Measurements from ENCODE around the gene MAML2. TPM values are rescaled to one million over a fixed set of nuclear protein-coding genes. Genes with fewer than 3 reads are reported as not detected.

The MAML2 gene
- total RNA-seq, 1 donor from 2014 or later = 5.2 TPM

- Histone ChIP-seq H3K4me1 (ENCODE audit: control insufficient read depth in 3 of 3, insufficient read depth in 3 of 3, low read length in 3 of 3) (no peaks in the 10 kb centered on the region), H3K27ac (ENCODE audit: low read depth, low read length) (no peak overlapping the region), H3K27me3 (ENCODE audit: control insufficient read depth in 3 of 3, insufficient read depth in 3 of 3, low read length in 3 of 3) (no peaks in the 10 kb centered on the region), H3K36me3 (ENCODE audit: control insufficient read depth in 3 of 3, insufficient read depth in 3 of 3, low read length in 3 of 3) (no peaks in the 10 kb centered on the region), H3K9ac (ENCODE audit: low read depth in 1 of 3, low read length in 3 of 3) (no peak overlapping the region), H3K9me3 (ENCODE audit: control insufficient read depth in 3 of 3, low read length in 3 of 3) (no peaks in the 10 kb centered on the region), H3K4me3 (ENCODE audit: low read length in 3 of 3) (no peak overlapping the region)
These were observed 349.3 kb downstream of the MAML2 start for GRCh38 chr11:95993438-95994298.

- H3K36me3 ChIP-seq (ENCODE audit: control insufficient read depth in 3 of 3, insufficient read depth in 3 of 3, low read length in 3 of 3) = no peaks in the 10 kb centered on the region
- no peak overlapping the region for H3K9ac ChIP-seq (ENCODE audit: low read depth in 1 of 3, low read length in 3 of 3)
- H3K4me1 ChIP-seq (ENCODE audit: control insufficient read depth in 3 of 3, insufficient read depth in 3 of 3, low read length in 3 of 3) = no peaks in the 10 kb centered on the region
- H3K4me3 ChIP-seq (ENCODE audit: low read length in 3 of 3) = no peak overlapping the region
- H3K27me3 ChIP-seq (ENCODE audit: control insufficient read depth in 3 of 3, insufficient read depth in 3 of 3, low read length in 3 of 3) = no peaks in the 10 kb centered on the region
- no peak overlapping the region for H3K27ac ChIP-seq (ENCODE audit: low read depth, low read length)
- H3K9me3 ChIP-seq (ENCODE audit: control insufficient read depth in 3 of 3, low read length in 3 of 3) = no peaks in the 10 kb centered on the region
These were observed 351.4 kb downstream of the MAML2 start for GRCh38 chr11:95991545-95991944.

GRCh38 chr11:95991101-95991500 is 351.9 kb downstream of the MAML2 start:
- no peak overlapping the region for H3K9ac ChIP-seq (ENCODE audit: low read depth in 1 of 3, low read length in 3 of 3)
- H3K4me3 ChIP-seq (ENCODE audit: low read length in 3 of 3) = no peak overlapping the region
- no peaks in the 10 kb centered on the region for H3K4me1 ChIP-seq (ENCODE audit: control insufficient read depth in 3 of 3, insufficient read depth in 3 of 3, low read length in 3 of 3)
- H3K27ac ChIP-seq (ENCODE audit: low read depth, low read length) = no peak overlapping the region
- H3K36me3 ChIP-seq (ENCODE audit: control insufficient read depth in 3 of 3, insufficient read depth in 3 of 3, low read length in 3 of 3) = no peaks in the 10 kb centered on the region
- H3K9me3 ChIP-seq (ENCODE audit: control insufficient read depth in 3 of 3, low read length in 3 of 3) = no peaks in the 10 kb centered on the region
- no peaks in the 10 kb centered on the region for H3K27me3 ChIP-seq (ENCODE audit: control insufficient read depth in 3 of 3, insufficient read depth in 3 of 3, low read length in 3 of 3)

DNA sequence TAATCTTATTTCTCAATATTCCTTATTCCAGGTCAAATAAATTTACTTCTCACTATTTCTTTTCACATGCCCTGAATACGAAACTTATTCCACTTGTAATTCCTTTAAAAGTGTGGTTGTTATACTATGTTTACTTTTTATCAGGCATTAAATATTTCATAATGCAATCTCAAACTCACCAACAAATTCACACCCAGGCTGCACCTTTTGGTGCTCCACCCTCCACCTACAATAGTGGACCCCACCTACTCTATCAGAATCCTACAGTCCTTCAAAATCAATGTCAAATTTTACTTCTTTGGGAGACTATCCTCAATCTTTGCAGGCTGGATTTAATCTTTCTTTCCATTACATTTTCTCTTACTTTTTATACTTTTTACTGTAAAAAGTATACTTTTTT is 353.2 kb downstream of the MAML2 start:
- H3K4me3 ChIP-seq (ENCODE audit: low read length in 3 of 3) = no peak overlapping the region
- no peaks in the 10 kb centered on the region for H3K4me1 ChIP-seq (ENCODE audit: control insufficient read depth in 3 of 3, insufficient read depth in 3 of 3, low read length in 3 of 3)
- H3K27me3 ChIP-seq (ENCODE audit: control insufficient read depth in 3 of 3, insufficient read depth in 3 of 3, low read length in 3 of 3) = no peaks in the 10 kb centered on the region
- H3K36me3 ChIP-seq (ENCODE audit: control insufficient read depth in 3 of 3, insufficient read depth in 3 of 3, low read length in 3 of 3) = peaks cover 0 to 3% (median 0%) of the 10 kb centered on the region in 3 donors
- no peak overlapping the region for H3K27ac ChIP-seq (ENCODE audit: low read depth, low read length)
- no peak overlapping the region for H3K9ac ChIP-seq (ENCODE audit: low read depth in 1 of 3, low read length in 3 of 3)
- H3K9me3 ChIP-seq (ENCODE audit: control insufficient read depth in 3 of 3, low read length in 3 of 3) = no peaks in the 10 kb centered on the region

GRCh38 chr11:95989076-95989605 is 353.9 kb downstream of the MAML2 start:
- Histone ChIP-seq H3K36me3 (ENCODE audit: control insufficient read depth in 3 of 3, insufficient read depth in 3 of 3, low read length in 3 of 3) (peaks cover 0 to 3% (median 0%) of the 10 kb centered on the region in 3 donors), H3K9me3 (ENCODE audit: control insufficient read depth in 3 of 3, low read length in 3 of 3) (no peaks in the 10 kb centered on the region), H3K27me3 (ENCODE audit: control insufficient read depth in 3 of 3, insufficient read depth in 3 of 3, low read length in 3 of 3) (no peaks in the 10 kb centered on the region), H3K9ac (ENCODE audit: low read depth in 1 of 3, low read length in 3 of 3) (no peak overlapping the region), H3K4me3 (ENCODE audit: low read length in 3 of 3) (no peak overlapping the region), H3K4me1 (ENCODE audit: control insufficient read depth in 3 of 3, insufficient read depth in 3 of 3, low read length in 3 of 3) (no peaks in the 10 kb centered on the region), H3K27ac (ENCODE audit: low read depth, low read length) (no peak overlapping the region)

DNA sequence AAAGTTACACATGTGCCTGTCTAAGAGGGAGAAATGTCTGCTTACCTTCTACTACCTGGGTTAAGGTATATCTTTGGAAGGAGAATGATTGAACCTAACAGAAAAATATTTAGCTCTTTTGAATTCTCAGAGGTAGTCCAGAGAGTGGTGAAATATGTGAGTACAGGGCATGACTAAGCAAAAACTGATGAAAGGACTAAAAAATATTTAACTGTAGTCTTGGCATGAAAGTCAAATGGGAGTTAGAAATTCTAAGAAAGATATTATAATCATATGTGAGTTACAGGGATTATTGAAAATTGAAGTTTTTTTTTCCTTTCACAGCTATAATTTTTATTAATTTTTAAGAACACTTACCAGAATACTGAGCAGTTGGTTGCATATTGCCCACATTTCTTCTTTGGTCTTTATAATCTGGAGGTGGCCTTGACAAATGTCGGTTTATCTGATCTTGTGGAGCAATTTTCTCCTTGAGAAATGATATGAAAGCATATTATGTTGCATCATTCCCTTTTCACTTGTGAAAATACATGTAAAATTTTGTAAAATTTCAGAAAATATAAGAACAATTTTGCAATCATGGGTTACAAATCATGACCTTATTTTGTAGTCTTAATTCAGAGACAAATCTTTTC is 357.7 kb downstream of the MAML2 start:
- H3K4me3 ChIP-seq (ENCODE audit: low read length in 3 of 3) = no peak overlapping the region
- H3K4me1 ChIP-seq (ENCODE audit: control insufficient read depth in 3 of 3, insufficient read depth in 3 of 3, low read length in 3 of 3) = no peaks in the 10 kb centered on the region
- H3K36me3 ChIP-seq (ENCODE audit: control insufficient read depth in 3 of 3, insufficient read depth in 3 of 3, low read length in 3 of 3) = peaks cover 0 to 5% (median 0%) of the 10 kb centered on the region in 3 donors
- no peaks in the 10 kb centered on the region for H3K27me3 ChIP-seq (ENCODE audit: control insufficient read depth in 3 of 3, insufficient read depth in 3 of 3, low read length in 3 of 3)
- H3K27ac ChIP-seq (ENCODE audit: low read depth, low read length) = no peak overlapping the region
- no peaks in the 10 kb centered on the region for H3K9me3 ChIP-seq (ENCODE audit: control insufficient read depth in 3 of 3, low read length in 3 of 3)
- H3K9ac ChIP-seq (ENCODE audit: low read depth in 1 of 3, low read length in 3 of 3) = no peak overlapping the region

DNA sequence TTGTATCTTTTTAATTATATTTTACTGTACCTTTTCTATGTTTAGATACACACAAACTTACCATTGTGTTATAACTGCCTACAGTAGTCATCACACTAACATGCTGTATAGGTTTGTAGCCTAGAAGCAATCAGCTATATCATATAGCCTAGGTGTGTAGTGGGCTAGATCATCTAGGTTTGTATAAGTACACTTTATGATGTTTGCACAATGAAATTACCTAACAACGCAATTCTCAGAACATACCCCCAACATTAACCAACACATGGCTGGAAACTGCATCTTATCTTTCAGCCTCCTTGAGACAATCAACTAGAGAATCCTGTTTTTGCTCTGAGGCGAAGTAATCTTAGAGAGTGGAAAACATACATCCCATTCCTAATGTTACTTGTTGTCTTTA is 358.9 kb downstream of the MAML2 start:
- Histone ChIP-seq H3K9me3 (ENCODE audit: control insufficient read depth in 3 of 3, low read length in 3 of 3) (no peaks in the 10 kb centered on the region), H3K4me1 (ENCODE audit: control insufficient read depth in 3 of 3, insufficient read depth in 3 of 3, low read length in 3 of 3) (no peaks in the 10 kb centered on the region), H3K27me3 (ENCODE audit: control insufficient read depth in 3 of 3, insufficient read depth in 3 of 3, low read length in 3 of 3) (no peaks in the 10 kb centered on the region), H3K9ac (ENCODE audit: low read depth in 1 of 3, low read length in 3 of 3) (no peak overlapping the region), H3K4me3 (ENCODE audit: low read length in 3 of 3) (no peak overlapping the region), H3K36me3 (ENCODE audit: control insufficient read depth in 3 of 3, insufficient read depth in 3 of 3, low read length in 3 of 3) (peaks cover 0 to 13% (median 5%) of the 10 kb centered on the region in 3 donors), H3K27ac (ENCODE audit: low read depth, low read length) (no peak overlapping the region)

DNA sequence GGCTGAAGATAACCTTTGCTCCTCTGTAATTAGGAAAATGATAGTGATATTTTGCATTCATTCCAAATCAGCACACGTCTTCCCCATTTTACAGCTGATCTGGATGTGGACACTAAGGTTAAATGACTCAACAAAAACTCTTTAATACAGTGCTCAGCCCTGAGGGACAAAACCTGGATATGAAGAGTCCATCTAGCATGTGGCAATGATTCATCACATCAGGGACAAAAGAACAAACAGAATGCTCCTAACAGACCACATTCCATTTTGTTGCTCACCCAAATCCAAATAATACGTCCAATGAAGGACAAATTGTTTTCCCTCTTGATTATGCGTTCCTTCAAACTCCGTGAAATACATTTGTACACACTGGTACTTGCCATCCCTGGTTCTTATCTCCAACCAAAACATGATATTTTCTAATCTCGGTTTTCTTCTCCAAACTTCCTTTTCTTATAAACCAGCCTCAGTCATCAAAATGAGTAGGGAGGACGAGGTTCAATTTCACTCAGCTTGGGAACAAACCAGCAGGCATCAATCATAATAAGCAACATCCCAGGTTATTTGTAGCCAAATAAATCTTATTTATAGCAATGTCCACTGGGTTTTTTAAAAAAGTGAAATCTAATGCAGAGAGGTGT is 365.3 kb downstream of the MAML2 start:
- Histone ChIP-seq H3K27ac (ENCODE audit: low read depth, low read length) (no peak overlapping the region), H3K9ac (ENCODE audit: low read depth in 1 of 3, low read length in 3 of 3) (no peak overlapping the region), H3K27me3 (ENCODE audit: control insufficient read depth in 3 of 3, insufficient read depth in 3 of 3, low read length in 3 of 3) (no peaks in the 10 kb centered on the region), H3K36me3 (ENCODE audit: control insufficient read depth in 3 of 3, insufficient read depth in 3 of 3, low read length in 3 of 3) (peaks cover 0 to 12% (median 6%) of the 10 kb centered on the region in 3 donors), H3K9me3 (ENCODE audit: control insufficient read depth in 3 of 3, low read length in 3 of 3) (no peaks in the 10 kb centered on the region), H3K4me3 (ENCODE audit: low read length in 3 of 3) (no peak overlapping the region), H3K4me1 (ENCODE audit: control insufficient read depth in 3 of 3, insufficient read depth in 3 of 3, low read length in 3 of 3) (no peaks in the 10 kb centered on the region)

DNA sequence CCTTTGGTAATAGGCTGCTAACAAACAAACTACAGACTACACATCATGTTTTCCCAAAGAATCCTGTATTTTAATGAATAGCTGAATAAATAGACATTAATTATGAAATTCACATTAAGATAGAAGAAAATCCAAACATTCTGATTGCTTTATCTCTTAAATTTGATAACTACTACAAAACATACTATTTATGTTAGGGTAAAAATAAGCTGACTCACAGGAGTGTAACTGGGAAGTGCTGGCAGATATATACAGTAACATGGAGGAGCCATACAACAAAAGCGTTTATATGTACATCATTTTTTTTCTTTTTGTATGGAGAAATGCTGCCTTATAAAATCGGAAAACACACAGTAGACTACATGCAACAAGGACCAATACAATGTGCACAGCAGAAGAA is 366.4 kb downstream of the MAML2 start:
- no peak overlapping the region for H3K9ac ChIP-seq (ENCODE audit: low read depth in 1 of 3, low read length in 3 of 3)
- H3K9me3 ChIP-seq (ENCODE audit: control insufficient read depth in 3 of 3, low read length in 3 of 3) = no peaks in the 10 kb centered on the region
- no peaks in the 10 kb centered on the region for H3K4me1 ChIP-seq (ENCODE audit: control insufficient read depth in 3 of 3, insufficient read depth in 3 of 3, low read length in 3 of 3)
- no peak overlapping the region for H3K27ac ChIP-seq (ENCODE audit: low read depth, low read length)
- H3K36me3 ChIP-seq (ENCODE audit: control insufficient read depth in 3 of 3, insufficient read depth in 3 of 3, low read length in 3 of 3) = peaks cover 0 to 12% (median 6%) of the 10 kb centered on the region in 3 donors
- H3K4me3 ChIP-seq (ENCODE audit: low read length in 3 of 3) = no peak overlapping the region
- H3K27me3 ChIP-seq (ENCODE audit: control insufficient read depth in 3 of 3, insufficient read depth in 3 of 3, low read length in 3 of 3) = no peaks in the 10 kb centered on the region

- H3K36me3 ChIP-seq (ENCODE audit: control insufficient read depth in 3 of 3, insufficient read depth in 3 of 3, low read length in 3 of 3) = peaks cover 0 to 10% (median 6%) of the 10 kb centered on the region in 3 donors
- H3K9me3 ChIP-seq (ENCODE audit: control insufficient read depth in 3 of 3, low read length in 3 of 3) = no peaks in the 10 kb centered on the region
- no peak overlapping the region for H3K9ac ChIP-seq (ENCODE audit: low read depth in 1 of 3, low read length in 3 of 3)
- no peak overlapping the region for H3K27ac ChIP-seq (ENCODE audit: low read depth, low read length)
- no peaks in the 10 kb centered on the region for H3K27me3 ChIP-seq (ENCODE audit: control insufficient read depth in 3 of 3, insufficient read depth in 3 of 3, low read length in 3 of 3)
- H3K4me1 ChIP-seq (ENCODE audit: control insufficient read depth in 3 of 3, insufficient read depth in 3 of 3, low read length in 3 of 3) = no peaks in the 10 kb centered on the region
- no peak overlapping the region for H3K4me3 ChIP-seq (ENCODE audit: low read length in 3 of 3)
These were observed 367.7 kb downstream of the MAML2 start for GRCh38 chr11:95975343-95975742.
